ENCODE measurements around the gene COL1A2.

COL1A2 gene

GRCh38 chr7:94357076-94357475, 37.6 kb upstream of the COL1A2 start:
- TF ChIP-seq CTCF (IDR thresholded peaks at IDR 0.05): no peak

DNA sequence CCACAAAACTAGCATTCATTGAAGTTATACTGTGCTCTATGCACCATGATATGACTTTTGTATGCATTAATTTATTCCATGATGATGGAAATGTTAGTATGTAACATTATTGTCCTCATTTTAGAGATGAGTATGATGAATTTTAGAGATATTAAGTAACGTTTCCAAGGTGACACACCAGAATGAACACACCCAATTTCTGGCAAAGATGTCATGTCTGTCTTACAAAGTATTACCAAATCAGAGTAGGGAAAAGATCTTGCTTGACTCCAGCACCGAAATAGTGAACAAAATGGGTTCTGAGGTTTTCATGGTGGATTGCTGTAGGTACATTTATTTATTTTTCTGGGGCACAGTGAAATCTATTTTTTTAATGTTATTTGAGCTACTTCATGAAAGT, 33.8 kb upstream of the COL1A2 start:
- TF ChIP-seq CTCF (IDR thresholded peaks at IDR 0.05): no peak

DNA sequence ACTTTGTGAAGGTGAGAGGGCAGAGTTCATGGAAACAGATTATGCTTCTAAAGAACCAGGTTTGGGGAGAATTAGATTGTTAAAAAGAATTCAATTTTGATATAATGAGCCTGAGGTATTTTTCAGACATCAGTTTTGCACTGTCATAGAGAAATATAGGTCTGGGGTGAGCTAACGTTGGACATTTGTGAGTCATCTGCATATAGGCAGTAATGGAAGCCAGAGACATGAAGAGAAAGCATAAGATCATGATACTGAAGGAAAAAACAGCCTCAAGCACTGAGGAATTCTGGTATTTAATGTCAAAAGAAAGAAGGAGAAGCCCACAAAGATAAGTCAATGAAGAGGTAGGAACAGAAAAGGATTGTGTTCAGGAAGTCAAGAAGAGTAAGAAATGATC, 32.4 kb upstream of the COL1A2 start:
- TF ChIP-seq CTCF (IDR thresholded peaks at IDR 0.05): no peak

GRCh38 chr7:94364816-94365215, 29.9 kb upstream of the COL1A2 start:
- TF ChIP-seq CTCF (IDR thresholded peaks at IDR 0.05): no peak

DNA sequence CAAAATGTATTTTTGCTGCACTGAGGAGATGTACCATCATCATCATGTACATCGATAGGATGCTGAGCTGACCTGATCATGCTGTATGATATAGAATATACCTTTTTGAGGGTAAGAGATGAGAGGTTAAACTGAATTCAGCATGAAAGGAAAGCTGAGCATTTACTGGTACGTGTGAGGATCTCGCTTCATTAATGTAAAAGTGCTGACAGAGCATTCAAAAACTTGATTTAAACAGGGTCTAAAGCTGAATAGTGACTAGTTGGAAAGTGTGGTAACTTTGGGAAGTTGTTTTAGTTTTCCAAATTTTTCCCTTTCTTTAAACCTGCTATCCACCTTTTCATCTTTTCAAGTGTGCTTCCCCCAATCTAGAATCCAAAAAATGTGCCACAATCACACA, 28.5 kb upstream of the COL1A2 start:
- no peak for TF ChIP-seq CTCF (IDR thresholded peaks at IDR 0.05)

DNA sequence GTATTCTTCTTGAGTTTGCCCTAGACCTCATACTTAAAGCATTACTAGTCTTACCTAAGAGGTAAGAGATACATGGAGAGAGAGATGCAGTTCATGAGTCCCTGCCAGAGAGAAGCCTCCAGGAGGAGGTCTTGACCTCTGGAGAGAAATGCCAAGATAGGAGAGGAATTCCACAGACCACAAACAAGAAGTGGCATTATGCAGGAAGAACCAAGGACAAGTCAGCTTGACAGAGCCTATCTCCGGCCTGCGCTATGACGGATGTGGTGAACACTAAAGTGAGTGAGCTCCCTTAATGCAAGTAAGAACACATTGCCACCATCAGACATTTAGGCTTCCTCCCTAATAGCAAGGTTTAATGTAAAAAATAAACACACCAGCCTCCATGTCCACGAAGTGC, 27.9 kb upstream of the COL1A2 start:
- TF ChIP-seq CTCF (IDR thresholded peaks at IDR 0.05): no peak

- TF ChIP-seq CTCF (IDR thresholded peaks at IDR 0.05): no peak
Measured at GRCh38 chr7:94367949-94368348, 26.7 kb upstream of the COL1A2 start.

DNA sequence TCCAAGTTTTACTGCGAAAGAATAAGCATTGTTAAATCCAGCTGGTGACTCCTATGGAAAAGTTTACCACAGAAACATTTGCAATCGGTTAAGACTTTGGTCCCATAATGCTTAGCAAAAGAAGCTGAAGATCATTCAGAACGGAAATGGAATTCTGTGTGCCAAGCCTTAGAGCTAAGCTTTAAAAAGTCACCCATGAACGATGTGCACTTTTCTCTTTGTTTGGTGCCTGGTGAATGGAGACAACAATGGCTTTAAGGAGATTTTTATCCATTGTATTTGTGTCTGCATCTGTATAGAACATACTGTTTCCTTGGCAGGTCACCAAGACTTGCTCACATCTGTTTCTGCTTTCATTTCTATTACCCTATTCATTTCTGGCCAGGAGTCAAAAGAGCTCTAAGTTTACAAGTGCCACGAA, 26.3 kb upstream of the COL1A2 start:
- no peak for TF ChIP-seq CTCF (IDR thresholded peaks at IDR 0.05)

All from LNCAP (cell line).